Aorta (tissue), 5 donors: ENCODE results near the gene ELFN2. TPM values are rescaled to one million over a fixed set of nuclear protein-coding genes. Genes with fewer than 3 reads are reported as not detected.

ENCODE experiments used
- ATAC-seq: fragments of 200-7000 bp; cut with Tn5 transposase; one replicate; pipeline ENCODE4 v1.9.1; 2022; ENCODE audit warnings: moderate library complexity; ENCODE audit not compliant: low FRiP score
- DNase-seq, 2 donors: peaks; one replicate each; pipeline ENCODE4 v3.0.0-alpha.2; 2020
- H3K27ac ChIP-seq, 2 donors: one replicate each; pipeline ENCODE4 v1.5.1; 2013; ENCODE audit warnings: low read length in 2 of 2, mild to moderate bottlenecking in 2 of 2, moderate library complexity in 2 of 2, control low read depth in 1 of 2, inconsistent platforms in 1 of 2, low read depth in 1 of 2
- H3K27me3 ChIP-seq, 2 donors: one replicate each; pipeline ENCODE4 v1.6.1; 2013; ENCODE audit warnings: control low read depth in 1 of 2, low read length in 1 of 2, mild to moderate bottlenecking in 1 of 2, moderate library complexity in 1 of 2; ENCODE audit not compliant: insufficient read depth in 2 of 2, control insufficient read depth in 1 of 2
- H3K36me3 ChIP-seq, 2 donors: one replicate each; pipeline ENCODE4 v1.6.1; 2013; ENCODE audit warnings: control low read depth in 1 of 2, low read length in 1 of 2, mild to moderate bottlenecking in 1 of 2; ENCODE audit not compliant: insufficient read depth in 2 of 2, control insufficient read depth in 1 of 2
- H3K4me1 ChIP-seq, 2 donors: one replicate each; pipeline ENCODE4 v1.6.1; 2013; ENCODE audit warnings: low read length in 2 of 2, control low read depth in 1 of 2, mild to moderate bottlenecking in 1 of 2, moderate library complexity in 1 of 2; ENCODE audit not compliant: insufficient read depth in 2 of 2, control insufficient read depth in 1 of 2
- H3K4me3 ChIP-seq, 2 donors: one replicate each; pipeline ENCODE4 v1.5.1; 2013; ENCODE audit warnings: low read length in 2 of 2, control low read depth in 1 of 2, mild to moderate bottlenecking in 1 of 2
- H3K9me3 ChIP-seq: one replicate; pipeline ENCODE4 v1.6.1; 2013; ENCODE audit warnings: mild to moderate bottlenecking, low read length; ENCODE audit not compliant: control insufficient read depth
- WGBS, 2 donors: extraction: QIAGEN DNeasy Blood & Tissue Kit; methylation state at CpG; one replicate each; pipeline ENCODE4 v1.1.7; 2013; 5-methylcytosine and 5-hydroxymethylcytosine counted together
- intact Hi-C, 2 donors: fragments of 100-400 bp; cut with DNase I; formaldehyde crosslinking; loops; one replicate each; pipeline versions ENCODE4 v1.14.2 to v1.15.0; 2022
- polyA plus RNA-seq, 2 donors: library from polyadenylated mRNA; stranded (reverse); fragments of 200-250 nt; gene quantifications; one replicate each; pipeline ENCODE4 v1.2.3, GENCODE V29; 2013
- total RNA-seq, 2 donors: library from RNA; stranded (reverse); fragmentation: NEBNext Ultra II Directional; extraction: Animal tissue kit (Norgen Biotek cat#: 25700); gene quantifications; one replicate each; pipeline ENCODE4 v1.2.1, GENCODE V29; 2021
- donor health status: healthy with polysubstance abuse.
- donor health status: Bipolar disorder and iron deficiency.
- donor health status: DM: no; HTN: no; CAD: no.
- donor health status: DM: no; HTN: no; CAD: no.
- donor health status: DM: yes; HTN: yes; CAD: no.

Gene ELFN2
- total and polyA plus RNA-seq, 4 donors = 0.06 to 0.24 TPM; not detected in 2

DNA sequence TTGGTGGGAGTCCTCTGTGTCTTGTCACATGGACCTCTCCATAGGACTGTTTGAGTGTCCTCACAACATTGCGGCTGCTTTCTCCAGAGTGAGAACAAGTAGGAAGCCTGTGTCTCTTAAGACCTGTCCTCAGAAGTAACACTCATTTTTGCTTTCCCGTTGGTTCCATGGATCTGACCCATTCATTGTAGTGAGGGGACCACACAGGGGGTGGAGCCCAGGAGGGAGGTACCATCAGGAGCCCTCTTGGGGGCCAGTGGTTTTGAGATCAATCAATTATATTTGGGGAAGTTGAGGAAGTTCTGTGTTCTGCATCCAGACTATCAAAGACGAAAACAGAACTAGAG lies 5.4 kb upstream of the ELFN2 start:
- Histone ChIP-seq H3K4me1 (no peaks in the 10 kb centered on the region), H3K36me3 (no peaks in the 10 kb centered on the region), H3K9me3 (peaks cover 2% of the 10 kb centered on the region), H3K27ac (no peak overlapping the region), H3K4me3 (no peak overlapping the region), H3K27me3 (peaks cover 0 to 4% of the 10 kb centered on the region in 2 donors)
- ATAC-seq = no peak
- no peak for DNase-seq
- WGBS, 2 donors = 90 to 94% methylated on average over 3 of the region's 3 CpGs
- intact Hi-C loops = no loop called here

DNA sequence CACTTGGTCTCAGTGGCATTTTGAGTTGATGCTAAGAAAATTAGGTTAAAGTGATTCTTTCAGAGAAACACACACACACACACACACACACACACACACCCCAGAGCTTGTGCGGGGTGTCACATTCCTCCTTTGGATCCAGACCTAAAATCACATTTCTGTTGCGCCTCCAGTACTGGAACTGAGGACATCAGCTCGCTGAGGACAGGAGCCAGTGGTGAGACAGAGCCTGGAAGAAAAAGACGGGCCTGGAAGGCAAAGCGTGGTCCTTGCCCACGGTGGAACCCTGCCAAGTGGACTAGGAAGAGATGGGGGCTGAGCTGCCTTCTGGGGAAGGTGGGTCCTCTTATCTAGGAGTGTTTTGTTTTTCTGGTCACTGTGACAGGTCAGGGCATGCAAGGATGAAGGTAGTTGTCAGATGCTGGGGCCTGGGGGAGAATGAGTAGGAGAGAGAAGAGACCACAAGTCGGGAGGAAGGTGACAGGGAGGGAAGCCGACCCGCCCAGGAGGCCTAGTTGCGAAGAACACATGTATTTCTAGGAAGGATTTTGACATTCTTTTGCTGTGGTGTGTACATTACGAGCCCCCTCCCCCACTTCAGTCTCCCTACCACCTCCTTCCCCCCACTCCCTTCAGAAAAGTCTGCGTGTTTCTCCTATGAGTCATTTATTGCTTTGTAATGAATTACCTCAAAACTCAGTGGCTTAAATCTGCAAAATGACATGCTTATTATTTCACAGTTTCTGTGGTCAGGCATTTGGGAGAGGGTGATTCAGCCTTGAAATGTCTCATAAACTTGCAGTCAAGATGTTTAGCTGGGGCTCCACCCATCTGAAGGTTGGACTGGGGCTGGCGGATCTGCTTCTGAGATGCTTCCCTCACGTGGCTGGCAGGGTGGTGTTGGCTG lies 4.8 kb upstream of the ELFN2 start:
- 31 to 35% methylated on average over 14 of the region's 14 CpGs for WGBS, 2 donors
- intact Hi-C loops = no loop called here
- Histone ChIP-seq H3K4me1 (no peaks in the 10 kb centered on the region), H3K4me3 (no peak overlapping the region), H3K27me3 (peaks cover 0 to 4% of the 10 kb centered on the region in 2 donors), H3K36me3 (no peaks in the 10 kb centered on the region), H3K27ac (no peak overlapping the region), H3K9me3 (peaks cover 2% of the 10 kb centered on the region)
- ATAC-seq = no peak
- no peak for DNase-seq

DNA sequence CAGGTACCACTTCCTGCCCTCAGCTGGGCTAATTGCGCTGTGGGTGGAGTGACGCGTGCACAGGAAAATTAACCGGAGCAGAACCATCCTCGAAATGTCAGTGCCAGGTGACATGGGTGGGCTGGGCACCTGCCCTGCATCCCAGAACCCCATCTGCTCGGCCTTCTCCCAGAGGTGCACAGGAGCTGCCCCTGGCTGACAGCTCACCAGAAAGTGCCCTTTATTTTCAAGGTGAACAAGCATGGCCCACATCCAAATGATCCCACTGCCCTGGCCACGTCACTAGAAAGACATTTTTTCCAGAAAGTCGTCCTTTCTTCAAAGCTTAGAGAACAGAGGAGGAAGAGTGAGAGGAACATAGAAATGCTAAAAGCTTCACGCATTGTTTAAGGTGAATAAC lies 4.1 kb upstream of the ELFN2 start:
- Histone ChIP-seq H3K4me3 (no peak overlapping the region), H3K9me3 (peaks cover 2% of the 10 kb centered on the region), H3K27ac (no peak overlapping the region), H3K36me3 (no peaks in the 10 kb centered on the region), H3K4me1 (no peaks in the 10 kb centered on the region), H3K27me3 (peaks cover 0 to 4% of the 10 kb centered on the region in 2 donors)
- DNase-seq (no peak), ATAC-seq (no peak)
- intact Hi-C loops = no loop called here
- 77 to 81% methylated on average over 9 of the region's 9 CpGs for WGBS, 2 donors

DNA sequence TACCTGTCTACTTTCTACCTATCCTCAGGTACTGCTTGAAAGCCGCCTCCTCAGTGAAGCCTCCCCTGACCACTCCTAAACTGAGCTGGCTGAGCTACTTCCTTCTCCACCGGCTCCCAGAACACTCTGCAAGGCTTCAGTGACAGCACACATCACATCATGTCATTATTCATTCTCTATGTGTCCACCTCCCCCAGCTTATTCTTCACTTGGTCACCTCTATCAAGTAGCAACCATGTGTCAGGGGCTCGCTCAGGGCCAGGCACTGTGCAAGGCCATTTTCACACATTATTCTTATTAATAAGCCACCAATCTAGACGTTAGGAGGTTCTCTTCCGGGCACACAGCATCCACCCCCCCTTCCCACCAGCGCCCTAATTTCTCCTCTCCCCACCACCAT lies 3.7 kb upstream of the ELFN2 start:
- Histone ChIP-seq H3K36me3 (no peaks in the 10 kb centered on the region), H3K4me1 (no peaks in the 10 kb centered on the region), H3K27ac (no peak overlapping the region), H3K4me3 (no peak overlapping the region), H3K27me3 (peaks cover 0 to 4% of the 10 kb centered on the region in 2 donors), H3K9me3 (peaks cover 2% of the 10 kb centered on the region)
- DNase-seq (no peak), ATAC-seq (no peak)
- 75% methylated on average over 6 of the region's 6 CpGs for WGBS, 2 donors
- intact Hi-C loops = no loop called here

DNA sequence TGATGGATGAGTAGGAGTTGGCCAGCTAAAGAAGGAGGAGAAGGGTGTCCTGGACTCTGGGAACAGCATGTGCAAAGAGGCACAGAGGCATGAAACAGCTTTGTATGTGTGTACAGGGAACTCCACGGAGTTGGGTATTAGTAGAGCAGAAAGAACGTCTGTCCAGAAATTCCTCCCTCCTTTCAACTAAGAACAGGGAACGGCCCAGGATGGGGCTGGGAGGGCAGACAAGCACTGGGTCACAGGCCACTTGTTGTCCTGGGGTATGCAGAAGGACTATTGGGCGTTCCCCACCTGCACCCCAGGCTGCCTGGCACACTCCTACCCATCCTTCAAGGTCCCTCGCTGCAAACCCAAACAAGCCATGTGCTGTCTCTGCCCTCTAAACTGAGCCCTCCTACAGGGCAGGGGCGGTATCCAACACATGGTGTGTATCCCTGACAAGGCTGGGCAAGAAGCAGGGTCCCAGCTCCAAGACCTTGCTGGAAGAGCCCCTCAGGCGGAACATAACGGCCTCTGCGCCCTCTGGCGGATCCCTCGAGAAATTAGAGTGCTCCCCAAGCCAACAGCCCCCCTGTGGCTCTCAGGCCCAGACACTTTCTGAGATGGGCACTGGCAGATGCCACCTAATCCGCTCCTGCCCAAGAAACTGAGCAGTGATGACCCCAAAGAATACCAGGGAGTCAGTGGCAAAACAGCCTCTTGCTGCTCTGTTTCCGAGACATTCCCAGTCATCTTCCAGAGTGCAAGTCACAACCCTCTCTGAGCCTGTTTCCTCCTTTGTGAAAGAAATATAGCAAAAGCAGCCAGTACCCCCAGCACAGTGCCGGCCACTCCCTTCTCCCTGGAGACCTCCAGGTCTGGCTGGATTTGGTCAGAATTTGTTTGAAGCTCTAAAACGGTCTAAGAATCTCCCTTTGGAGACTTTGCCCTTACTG lies 1.6 kb upstream of the ELFN2 start:
- H3K9me3 ChIP-seq = peaks cover 2% of the 10 kb centered on the region
- DNase-seq = peak in 1 of 2 donors; percentile 55
- intact Hi-C loops = no loop called here
- no peak for ATAC-seq
- no peak overlapping the region for H3K4me3 ChIP-seq
- H3K36me3 ChIP-seq = no peaks in the 10 kb centered on the region
- no peaks in the 10 kb centered on the region for H3K4me1 ChIP-seq
- no peak overlapping the region for H3K27ac ChIP-seq
- 22 to 26% methylated on average over 15 of the region's 15 CpGs for whole genome bisulfite sequencing, 2 donors
- peaks cover 0 to 4% of the 10 kb centered on the region in 2 donors for H3K27me3 ChIP-seq

DNA sequence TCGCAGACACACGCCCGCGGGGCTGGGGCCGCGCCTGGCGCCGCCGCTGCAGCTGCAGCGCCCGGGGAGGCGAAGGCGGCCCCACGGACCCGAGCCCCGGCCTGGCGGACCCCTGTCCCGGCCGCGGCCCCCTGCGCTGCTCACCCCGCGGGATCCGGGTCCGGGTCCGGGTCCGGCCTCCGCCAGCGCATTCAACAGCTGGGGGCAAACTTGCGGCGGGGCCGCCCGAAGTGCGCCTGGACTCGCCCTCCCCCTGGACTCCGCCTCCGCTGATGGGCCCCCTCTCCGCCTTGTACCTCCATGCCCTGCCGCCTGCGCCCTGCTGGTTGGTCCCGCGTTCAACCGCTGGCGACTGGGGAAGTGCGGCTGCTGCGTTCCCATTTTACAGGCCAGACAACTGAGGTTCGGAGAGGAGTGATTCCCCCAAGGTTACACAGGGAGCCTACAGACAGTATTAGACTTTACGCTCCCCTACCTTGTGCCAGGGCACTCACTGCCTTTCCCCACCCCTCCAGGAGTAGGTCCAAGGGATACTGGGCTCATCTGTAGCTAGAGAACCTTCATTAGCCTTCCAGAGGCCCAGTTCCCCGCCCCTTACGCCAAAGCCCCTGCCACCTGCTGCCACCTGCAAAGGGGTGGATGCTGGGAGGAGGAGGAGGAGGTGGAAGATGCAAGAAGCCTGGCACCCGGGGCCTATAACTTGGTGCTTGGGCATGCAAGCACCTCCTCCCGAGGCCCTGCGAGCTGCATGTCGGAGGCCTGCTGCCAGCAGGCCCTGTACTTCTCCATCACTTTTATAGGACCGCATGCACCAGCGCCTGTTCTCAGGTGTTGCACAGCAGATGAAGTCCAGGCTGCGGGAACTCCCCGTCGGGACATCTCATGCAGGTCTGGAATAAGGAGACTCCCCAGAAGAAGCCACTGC lies 694 bp upstream of the ELFN2 start:
- DNase-seq (no peak), ATAC-seq (no peak)
- Histone ChIP-seq H3K36me3 (no peaks in the 10 kb centered on the region), H3K4me1 (no peaks in the 10 kb centered on the region), H3K27ac (no peak overlapping the region), H3K9me3 (peaks cover 2% of the 10 kb centered on the region), H3K27me3 (peaks cover 0 to 4% of the 10 kb centered on the region in 2 donors), H3K4me3 (peak overlapping the region; percentile 8 to 20)
- 14 to 16% methylated on average over 52 to 59 of the region's 59 CpGs for WGBS, 2 donors
- intact Hi-C loops = no loop called here

DNA sequence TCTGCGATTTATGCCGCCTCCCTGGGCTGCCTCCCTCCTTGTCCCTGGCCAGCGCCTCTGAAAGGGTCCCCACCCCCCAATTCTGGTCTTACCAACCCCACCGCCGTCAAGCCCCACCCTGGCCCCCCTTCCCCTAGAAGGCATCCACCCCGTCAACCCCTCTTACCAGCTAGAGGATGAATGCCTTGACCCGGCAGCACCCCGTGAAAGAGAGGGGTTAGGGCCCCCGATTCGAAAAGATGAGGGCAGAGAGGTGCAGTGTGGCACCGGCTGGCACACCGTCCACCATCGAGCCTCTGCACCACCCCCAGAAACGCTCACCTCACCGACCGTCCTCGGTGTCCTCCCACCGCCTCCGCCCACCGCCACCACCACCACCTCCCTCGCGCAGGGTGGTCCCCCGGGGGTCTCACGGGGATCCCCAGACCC lies 559 bp downstream of the ELFN2 start:
- Histone ChIP-seq H3K27ac (no peak overlapping the region), H3K4me3 (peak overlapping the region in 1 of 2 donors; percentile 20), H3K4me1 (no peaks in the 10 kb centered on the region), H3K9me3 (no peaks in the 10 kb centered on the region), H3K27me3 (peaks cover 0 to 4% of the 10 kb centered on the region in 2 donors), H3K36me3 (no peaks in the 10 kb centered on the region)
- intact Hi-C loops = no loop called here
- DNase-seq (no peak), ATAC-seq (no peak)
- 2 to 3% methylated on average over 24 of the region's 24 CpGs for WGBS, 2 donors
